NK-92 (cell line): ENCODE measurements around the gene TOR3A.

ENCODE experiments used
- DNase-seq: peaks from one replicate; lab custom pipeline; 2025; ENCODE audit not compliant: unreplicated experiment; lab: John Stamatoyannopoulos, UW

Gene TOR3A

DNA sequence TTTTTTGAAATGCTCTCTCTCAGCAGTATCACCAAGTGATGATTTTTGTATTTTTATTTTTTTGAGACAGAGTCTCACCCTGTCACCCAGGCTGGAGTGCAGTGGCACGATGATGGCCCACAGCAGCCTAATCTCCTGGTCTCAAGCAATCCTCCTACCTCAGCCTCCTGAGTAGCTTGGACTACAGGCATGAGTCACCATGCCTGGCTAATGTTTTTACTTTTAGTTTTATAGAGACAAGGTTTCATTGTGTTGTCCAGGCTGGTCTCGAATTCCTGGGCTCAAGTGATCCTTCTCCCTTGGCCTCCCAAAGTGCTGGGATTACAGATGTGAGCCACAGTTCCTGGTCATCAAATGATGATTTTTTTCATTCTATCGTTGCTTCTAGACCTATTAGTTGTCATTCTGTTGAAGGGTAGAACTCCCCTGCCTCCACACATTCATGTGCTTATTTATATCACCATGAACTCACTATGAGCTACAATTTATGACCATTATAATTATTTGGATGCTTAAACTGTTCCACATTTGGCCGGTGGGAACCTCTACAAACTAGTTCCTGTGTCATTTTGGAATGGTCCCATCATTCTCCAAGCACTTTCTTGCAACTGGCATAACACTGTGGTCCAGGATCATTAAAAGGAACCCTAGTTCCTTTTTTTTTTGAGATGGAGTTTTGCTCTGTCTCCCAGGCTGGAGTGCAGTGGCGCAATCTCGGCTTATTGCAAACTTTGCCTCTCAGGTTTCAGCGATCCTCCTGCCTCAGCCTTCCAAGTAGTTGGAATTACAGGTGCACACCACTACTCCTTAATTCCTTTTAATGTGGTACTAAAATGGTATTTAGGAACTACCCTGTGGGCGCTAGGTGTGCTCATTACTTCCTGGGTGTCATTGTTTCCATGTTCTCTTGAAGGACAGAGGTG, 20.2 kb upstream of the TOR3A start:
- no peak for DNase-seq

DNA sequence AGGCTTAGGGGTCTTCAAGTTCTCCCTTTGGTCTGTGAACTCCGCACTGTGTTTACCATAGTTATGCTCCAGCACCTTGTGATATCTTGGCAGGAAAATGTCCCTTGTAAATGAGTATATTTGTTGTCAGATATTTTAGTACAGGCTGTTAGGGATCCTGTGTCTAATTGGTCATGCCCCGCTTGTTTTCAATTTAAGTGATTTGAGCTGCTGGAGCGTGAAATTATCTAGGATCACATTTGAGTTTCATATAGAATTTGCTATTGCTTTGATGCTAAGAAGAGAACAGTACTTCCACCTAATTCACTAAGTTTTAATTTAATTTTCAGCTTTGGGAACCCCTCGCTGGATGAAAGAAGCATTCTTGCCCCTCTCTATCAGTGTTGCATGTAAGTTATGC, 15.4 kb upstream of the TOR3A start:
- DNase-seq, result no peak

DNA sequence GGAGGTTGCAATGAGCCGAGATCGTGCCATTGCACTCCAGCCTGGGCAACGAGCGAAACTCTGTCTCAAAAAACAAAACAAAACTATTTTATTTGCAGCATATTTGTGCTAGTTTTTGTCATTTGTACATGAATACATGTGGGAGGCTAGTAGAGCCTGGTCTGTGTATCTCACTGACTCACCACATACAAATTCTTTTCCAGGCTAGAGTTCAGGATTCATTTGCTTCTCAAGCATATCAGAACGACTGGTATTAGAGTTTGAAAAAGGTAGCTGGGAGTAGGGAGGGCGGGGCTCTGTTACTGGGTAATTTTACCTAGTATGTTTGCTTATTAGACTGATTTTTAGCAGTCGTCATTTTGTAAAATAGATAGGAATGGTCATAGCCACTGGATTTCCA, 4.5 kb upstream of the TOR3A start:
- DNase-seq, result no peak

DNA sequence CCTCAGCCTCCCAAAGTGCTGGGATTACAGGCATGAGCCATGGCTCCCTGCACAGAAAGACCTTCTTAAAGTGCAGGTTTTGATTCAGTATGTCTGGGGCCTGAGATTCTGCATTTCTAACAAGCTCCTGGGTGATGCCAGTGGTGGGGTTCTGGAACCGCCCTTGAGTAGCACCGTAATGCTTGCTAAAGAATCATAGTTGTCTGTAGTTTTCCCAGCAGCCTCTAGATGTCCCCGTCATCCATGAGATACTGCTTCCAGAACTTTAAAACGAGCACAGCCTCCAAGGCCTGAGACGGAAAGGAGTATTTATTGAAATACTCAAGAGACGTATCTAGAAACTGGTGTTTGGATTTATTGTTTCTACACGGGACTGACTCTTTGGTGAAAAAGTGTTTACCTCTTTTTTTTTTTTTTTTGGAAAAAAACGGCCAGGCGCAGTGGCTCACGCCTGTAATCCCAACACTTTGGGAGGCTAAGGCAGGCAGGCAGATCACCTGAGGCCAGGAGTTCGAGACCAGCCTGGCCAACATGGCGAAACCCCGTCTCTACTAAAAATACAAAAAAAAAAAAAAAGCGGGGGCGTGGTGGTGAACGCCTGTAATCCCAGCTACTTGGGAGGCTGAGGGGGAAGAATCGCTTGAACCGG, 2.6 kb upstream of the TOR3A start:
- DNase-seq, result no peak

DNA sequence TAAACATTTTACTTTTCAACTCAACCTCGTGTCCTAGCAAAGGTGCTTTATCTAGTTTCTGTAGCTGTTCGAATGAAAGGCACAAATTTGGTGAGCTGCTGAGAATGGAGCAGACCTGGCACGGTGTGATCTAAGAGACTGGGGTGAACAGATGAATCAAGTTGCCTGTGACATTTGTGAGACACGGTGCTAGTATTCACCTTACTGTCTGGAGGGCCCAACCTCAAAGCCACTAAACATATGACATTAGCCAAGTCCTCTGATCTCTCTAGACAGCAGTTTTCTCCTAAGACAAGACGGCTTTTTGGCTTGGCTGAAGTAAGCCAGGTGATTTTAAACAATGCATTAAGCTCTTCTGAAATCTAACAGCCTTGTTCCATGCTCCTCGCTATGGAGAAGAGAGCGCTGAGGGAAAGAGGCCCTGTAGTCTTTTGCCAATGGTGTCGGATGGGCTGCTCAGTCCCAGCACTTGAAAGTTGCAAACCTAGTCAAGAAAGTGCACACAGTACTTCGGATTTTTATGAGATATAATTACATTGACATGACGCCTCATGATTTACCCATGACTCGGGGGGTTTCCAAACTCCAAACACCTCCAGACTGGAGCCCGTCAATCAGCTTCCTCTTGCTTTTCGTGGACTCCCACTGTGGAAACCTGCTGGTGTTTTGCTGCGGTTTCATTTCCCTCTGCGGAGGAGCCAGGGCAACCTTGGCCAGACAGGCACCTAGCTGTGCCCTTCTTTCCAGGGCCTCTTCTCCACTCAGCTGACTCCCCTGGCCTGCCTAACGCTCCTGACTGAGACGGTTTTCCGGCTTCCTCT, 794 bp upstream of the TOR3A start:
- DNase-seq, result no peak

DNA sequence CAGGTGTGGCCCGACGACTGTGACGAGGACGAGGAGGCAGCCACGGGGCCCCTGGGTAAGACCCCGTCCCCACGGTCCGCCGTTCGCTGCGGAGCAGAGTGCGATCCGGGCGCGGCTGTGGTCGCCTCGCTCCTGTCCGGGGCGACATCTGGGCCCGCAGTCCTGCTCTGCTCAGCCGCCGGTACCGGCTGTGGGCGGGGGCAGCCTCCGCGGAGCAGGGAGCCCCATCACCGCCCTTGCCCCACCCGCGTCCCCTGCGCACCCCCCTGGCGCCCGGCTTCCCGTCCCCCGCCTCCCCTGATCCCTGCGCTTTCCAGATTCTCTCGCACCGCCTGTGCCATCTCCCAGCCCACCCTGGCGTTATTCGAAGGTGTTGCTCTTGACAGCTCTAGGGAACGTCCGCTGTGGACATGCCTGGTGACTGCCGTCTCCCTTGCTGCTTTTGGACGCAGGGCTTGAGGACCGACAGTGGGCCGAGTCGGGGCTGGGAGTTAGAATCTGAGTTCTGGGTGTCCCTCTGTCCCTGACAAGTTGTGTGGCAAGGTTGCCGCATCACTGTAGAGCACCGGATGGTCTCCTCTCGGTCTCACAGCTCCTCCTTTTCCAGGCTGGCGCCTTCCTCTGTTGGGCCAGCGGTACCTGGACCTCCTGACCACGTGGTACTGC, 596 bp downstream of the TOR3A start:
- DNase-seq, result no peak

DNA sequence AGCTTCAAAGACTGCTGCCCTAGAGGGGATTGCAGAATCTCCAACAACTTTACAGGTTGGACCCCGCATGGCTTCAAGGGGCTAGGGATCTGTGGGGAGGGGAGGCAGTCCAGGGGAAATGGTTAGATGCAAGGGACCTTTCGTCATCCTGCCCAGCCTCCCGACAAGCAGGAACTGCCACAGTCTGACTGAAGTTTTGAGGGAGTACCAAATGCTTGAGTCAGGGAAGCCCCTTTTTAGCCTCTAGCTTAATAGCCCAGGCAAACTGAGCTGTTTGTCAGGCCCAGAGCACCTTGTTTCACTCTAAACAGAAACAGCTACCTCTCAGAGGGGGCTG, 1.1 kb downstream of the TOR3A start:
- no peak for DNase-seq

DNA sequence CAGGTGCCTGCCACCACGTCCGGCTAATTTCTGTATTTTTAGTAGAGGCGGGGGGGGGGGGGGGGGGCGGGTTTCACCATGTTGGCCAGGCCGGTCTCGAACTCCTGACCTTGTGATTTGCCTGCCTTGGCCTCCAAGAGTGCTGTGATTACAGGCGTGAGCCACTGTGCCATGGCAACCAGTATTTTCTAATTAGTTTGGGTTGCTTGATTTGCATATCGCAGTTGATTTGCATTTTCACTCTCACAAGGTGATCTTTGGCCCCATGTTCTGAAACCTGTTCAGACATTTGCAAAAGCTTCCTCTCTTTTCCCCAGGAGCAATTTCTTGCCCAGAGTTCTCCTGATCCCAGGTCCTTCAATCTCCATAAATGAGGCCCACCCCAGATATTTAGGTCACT, 1.7 kb downstream of the TOR3A start:
- DNase-seq, result no peak

DNA sequence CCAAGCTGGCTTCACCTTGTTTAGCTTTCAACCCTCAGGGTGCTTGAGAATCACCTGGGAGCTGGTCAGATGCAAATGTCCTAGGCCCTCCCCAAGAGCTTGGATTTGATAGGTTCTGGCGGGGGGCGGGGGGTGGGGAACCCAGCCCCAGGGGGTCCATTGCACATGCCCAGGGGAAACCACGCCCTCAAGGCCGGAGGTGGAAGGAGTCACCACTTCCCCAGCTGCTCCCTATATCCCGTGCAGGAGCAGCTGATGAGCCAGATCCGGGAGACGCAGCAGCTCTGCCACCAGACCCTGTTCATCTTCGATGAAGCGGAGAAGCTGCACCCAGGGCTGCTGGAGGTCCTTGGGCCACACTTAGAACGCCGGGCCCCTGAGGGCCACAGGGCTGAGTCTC, 5.8 kb downstream of the TOR3A start:
- DNase-seq, result no peak

DNA sequence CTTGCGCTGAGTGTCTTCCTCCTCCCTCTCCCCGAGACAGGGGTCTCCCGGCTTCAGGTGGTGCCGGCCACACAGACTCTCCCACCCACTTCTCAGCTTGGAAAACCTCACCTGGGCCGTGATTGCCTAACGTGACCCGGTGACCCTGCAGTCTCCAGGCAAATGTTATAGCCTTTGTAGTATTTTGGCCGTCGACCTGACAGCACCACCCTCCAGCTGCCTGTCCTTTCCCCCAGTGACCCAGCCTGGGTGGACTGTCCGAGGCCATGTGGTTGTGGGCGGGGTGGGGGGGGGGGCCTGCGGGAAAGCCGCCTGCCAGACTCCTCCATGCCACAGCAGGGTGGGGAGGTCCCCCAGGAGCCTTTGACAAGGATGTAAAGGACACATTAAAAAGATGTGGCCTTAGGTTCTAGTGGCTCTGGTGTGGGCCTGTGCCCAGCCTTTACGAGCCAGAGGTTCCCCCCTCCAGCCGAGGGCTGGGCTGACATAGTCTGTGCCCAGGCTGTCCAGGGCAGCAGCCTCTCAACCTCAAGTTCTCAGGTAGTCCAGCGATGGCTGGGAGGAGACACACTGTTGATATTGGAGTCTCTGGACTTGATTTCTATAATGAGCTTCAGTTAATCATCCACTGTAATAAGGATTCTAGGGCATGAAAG, 8.1 kb downstream of the TOR3A start:
- DNase-seq, result no peak

DNA sequence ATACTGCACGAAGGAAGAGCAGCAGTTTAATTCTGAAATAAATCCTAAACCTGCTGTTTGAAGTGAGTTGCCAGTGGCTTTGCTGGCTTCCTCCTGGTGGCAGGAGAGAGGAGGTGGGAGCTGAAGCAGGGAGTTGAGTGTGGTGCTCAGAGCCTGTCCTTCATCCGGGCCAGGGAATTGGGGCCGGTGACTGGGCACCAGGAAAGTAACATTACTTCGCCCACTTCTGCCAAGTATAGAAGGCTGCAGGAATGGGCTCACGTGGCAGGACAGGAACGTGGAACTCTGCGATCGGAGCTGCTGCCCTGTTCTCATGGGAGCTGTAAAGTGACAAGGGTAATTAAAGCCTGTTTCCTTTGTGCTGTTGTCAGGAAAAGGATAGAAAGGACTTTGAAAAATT, 8.7 kb downstream of the TOR3A start:
- no peak for DNase-seq

DNA sequence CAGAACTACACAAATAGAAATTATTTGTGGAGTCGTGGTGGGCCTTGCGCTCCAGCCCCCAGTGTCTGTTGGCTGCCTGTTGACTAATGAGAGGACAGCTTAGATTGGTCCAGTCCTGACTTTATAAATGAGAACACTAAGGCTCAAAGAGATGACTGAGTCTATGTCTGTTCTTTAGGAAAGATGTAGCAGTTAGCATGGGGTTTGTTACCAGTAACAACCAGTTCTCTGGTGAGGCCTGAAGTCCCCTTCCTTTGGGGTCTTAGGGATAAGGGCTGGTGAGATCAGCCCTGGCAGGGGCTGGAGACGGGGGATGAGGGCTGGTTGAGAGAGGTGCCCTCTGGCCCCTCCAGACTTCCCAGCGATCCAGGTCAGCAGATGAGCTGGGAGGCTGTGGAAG, 9.1 kb downstream of the TOR3A start:
- no peak for DNase-seq

DNA sequence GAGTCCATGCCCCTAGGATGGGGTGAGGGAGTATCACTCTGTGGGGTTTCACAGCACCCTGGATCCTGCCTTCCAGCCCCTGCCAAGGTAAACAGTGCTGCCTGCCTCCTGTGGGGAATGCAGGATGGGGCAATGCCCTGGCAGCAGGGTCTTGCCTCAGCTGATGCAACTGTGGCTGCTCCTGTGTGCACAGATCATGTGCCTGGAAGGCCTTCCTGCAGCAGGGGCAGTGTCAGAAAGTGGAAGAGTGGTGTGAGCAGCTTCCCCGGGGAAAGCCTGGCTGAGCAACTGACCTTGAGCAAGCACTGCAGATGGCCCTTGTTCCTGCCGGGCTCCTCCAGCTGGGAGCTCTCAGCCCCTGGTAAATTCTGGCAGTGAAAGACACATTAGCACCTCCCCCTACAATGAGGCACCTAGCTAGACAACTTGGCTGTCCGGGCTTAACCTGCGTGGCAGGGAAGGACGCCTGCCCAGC, 9.9 kb downstream of the TOR3A start:
- DNase-seq, result no peak

DNA sequence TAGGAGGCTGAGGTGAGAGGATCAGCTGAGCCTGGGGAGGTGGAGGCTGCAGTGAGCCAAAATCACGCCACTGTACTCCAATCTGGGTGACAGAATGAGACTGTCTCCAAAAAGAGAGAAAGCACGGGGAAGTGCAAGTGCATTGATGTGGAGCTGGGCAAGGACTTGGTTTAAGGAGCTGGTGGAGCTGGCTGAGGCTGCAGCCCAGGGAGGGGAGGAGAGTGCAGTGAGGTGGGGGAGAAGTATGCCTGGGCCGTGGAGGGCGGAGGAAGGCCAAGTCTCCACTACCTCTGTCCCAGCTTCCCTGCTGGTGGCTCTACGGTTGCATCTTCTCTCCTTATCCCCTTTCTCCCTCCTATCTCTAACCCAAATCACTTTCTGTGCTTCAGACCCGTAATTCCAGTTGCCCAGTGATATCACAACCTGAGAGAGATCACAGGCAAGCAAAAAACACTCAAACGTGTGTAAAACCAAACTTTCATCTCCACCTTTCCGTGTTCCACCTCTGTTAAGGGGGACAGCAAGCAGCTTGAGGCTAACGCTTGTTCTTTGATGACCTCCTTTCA, 11.1 kb downstream of the TOR3A start:
- no peak for DNase-seq

DNA sequence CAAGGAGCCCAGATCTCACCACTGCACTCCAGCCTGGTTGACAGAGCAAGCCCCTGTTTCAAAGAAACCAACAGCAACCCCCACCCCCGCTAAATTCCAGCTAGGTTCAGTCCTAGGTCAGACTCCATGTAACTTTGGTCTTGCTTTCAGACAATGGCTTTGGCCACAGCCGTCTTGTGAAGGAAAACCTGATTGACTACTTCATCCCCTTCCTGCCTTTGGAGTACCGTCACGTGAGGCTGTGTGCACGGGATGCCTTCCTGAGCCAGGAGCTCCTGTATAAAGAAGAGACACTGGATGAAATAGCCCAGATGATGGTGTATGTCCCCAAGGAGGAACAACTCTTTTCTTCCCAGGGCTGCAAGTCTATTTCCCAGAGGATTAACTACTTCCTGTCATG, 12.9 kb downstream of the TOR3A start:
- no peak for DNase-seq

DNA sequence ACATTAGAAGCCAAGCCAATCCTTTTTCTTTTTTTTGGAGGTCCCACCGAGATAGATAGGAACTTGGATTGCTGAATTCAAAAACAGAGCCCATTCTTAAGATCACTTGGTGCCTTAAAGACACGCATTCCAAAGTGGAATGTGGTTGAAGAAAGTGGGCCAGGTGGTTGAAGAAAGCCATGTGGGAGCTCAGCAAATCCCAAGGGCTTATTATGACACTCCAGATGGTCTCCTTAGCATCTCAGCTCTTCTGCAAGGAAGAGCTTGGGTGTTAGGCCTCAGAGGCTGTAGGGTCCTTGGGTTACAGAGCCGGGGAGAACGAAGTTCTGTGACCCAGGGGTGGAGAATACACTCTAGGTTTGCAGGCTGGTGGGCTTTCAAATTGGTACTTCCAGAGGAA, 13.5 kb downstream of the TOR3A start:
- no peak for DNase-seq

DNA sequence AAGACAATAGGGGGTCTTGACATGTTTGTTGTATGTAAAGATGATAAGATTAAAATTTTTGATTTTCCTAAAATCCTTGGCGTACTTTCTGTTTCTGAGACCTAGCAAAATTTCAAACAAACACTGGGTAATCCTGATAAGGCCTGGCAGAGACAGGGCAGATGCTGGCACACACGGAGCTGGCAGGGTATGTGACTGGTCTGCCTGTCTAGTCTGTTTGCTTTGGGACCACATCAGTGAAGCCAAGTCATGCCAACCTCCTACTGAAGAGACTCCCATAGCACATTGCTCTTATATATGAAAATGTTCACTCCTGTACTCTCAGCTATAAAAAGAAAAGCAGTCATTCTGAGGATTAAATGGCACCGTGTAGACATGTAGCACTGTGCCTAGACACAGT, 14.1 kb downstream of the TOR3A start:
- no peak for DNase-seq

DNA sequence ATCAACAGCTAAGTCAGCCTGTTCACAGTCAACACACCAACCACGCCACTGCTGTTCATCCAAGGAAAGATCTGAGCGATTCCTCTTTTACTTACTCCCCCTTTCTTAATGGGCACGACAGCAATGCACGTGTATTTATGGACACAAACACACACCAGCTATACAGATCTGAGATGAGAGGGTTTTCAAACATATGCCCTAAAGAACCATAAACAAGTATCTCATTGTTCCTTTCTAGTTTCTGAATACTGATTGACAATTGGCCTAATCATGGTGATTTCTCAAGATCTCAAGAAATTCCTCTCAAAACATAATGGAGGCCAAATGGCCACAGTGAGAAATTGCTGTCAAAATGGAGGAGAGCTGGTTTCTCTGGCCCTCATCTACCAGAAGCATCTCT, 18.0 kb downstream of the TOR3A start:
- no peak for DNase-seq

DNA sequence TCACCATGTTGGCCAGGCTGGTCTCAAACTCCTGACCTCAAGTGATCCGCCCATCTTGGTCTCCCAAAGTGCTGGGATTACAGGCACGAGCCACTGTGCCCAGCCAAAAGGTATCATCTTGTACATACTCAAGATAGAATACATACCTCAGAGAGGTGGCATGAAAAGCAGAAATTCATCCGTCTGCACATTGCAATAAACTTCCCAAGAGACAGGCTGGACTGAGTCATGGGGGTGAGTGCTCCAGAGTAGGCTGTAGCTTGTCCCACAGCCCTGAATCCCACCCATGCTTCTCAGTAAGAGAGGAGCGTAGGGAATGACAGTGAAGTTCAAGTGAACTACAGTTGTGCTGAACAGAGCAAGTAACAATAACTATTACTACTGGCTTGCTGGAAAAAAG, 19.7 kb downstream of the TOR3A start:
- DNase-seq, result no peak

DNA sequence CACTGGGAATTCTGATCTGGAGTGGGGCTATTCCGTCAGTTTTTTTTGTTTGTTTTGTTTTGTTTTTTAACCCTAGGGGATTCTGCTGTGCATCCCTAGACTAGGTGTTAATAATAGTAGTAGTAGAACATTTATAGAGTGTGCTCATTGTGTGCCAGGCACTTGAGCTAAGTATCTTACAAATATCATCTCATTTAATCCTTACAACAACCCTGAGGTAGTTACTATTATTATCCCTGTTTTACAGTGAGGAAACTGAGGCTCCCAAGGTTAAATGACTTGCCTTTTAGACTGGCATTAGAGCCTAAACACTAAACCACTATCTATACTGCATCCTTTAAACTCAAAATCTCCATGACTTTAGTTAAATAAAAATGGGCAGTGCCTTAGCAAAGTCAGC, 22.1 kb downstream of the TOR3A start:
- no peak for DNase-seq
